ENCODE measurements around the gene OR51T1. TPM values are rescaled to one million over a fixed set of nuclear protein-coding genes. Genes with fewer than 3 reads are reported as not detected.

OR51T1 gene
- total RNA-seq, 2 donors from 2014 or later, result not detected

DNA sequence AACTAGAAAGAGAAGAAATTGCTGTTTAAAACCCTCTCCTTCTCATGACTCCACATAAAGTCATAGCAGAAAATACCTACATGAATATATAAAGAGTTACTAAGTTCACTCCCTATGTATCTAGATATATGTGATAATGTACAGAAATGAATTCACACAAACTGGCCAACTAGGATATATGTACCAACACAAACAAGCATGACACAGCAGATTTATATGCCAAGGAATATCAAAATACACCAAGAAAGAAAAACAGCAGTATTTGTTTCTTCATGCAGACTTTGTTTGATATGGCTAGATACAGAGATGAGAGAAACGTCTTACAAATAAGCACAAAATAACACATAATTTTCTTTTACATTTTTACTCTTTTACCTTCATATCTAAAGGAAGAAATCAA, 40.6 kb downstream of the OR51T1 start:
- H3K27ac Mint-ChIP-seq, result no peak overlapping the region

DNA sequence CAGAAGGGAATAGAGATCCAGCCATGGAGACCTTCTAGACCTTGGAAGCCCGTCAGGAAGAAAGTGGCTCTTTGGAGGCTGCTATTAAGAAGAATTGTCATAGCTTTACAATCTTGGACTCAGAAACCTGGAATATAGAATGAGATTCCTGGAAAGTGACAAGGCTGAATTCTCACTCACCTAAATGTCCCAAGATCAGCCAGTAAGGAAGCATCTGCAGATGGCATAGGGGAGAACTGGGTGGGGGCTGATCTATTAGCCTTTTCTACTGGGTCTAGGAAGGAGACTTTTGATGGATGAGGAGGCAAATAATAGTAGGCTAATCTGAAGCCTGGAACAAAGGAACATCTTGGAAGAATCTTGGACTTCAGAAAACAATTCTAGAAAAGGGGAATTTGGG, 42.5 kb downstream of the OR51T1 start, which contains the start of gene OR51G1:
OR51G1 (minus strand) TSS at position 101 of the 400 bp plus-strand sequence; CDS start at position 101, 0 bp downstream.
- H3K4me1 Mint-ChIP-seq, result no peaks in the 10 kb centered on the region
- H3K36me3 ChIP-seq (ENCODE audit: control insufficient read depth, insufficient read depth, low read length), result no peaks in the 10 kb centered on the region

More for the DNA sequence above, 40.6 kb downstream of the OR51T1 start:
- H3K27me3 Mint-ChIP-seq (ENCODE audit: insufficient read depth), result peaks cover 13% of the 10 kb centered on the region
- H3K4me3 Mint-ChIP-seq, result no peak overlapping the region
- Histone ChIP-seq H3K4me3 (ENCODE audit: low read length) (no peak overlapping the region), H3K4me1 (ENCODE audit: control insufficient read depth, insufficient read depth, low read length) (no peaks in the 10 kb centered on the region), H3K27ac (ENCODE audit: low read depth, low read length) (no peak overlapping the region), H3K36me3 (ENCODE audit: control insufficient read depth, insufficient read depth, low read length) (no peaks in the 10 kb centered on the region), H3K9ac (ENCODE audit: extremely low read depth, low read length, poor library complexity, severe bottlenecking) (no peak overlapping the region), H3K9me3 (ENCODE audit: control insufficient read depth, low read length) (no peaks in the 10 kb centered on the region), H3K27me3 (ENCODE audit: control insufficient read depth, insufficient read depth, low read length, poor library complexity, severe bottlenecking) (no peaks in the 10 kb centered on the region)
- no peaks in the 10 kb centered on the region for H3K36me3 Mint-ChIP-seq (ENCODE audit: low read depth)
- TF ChIP-seq, protein P1, sequence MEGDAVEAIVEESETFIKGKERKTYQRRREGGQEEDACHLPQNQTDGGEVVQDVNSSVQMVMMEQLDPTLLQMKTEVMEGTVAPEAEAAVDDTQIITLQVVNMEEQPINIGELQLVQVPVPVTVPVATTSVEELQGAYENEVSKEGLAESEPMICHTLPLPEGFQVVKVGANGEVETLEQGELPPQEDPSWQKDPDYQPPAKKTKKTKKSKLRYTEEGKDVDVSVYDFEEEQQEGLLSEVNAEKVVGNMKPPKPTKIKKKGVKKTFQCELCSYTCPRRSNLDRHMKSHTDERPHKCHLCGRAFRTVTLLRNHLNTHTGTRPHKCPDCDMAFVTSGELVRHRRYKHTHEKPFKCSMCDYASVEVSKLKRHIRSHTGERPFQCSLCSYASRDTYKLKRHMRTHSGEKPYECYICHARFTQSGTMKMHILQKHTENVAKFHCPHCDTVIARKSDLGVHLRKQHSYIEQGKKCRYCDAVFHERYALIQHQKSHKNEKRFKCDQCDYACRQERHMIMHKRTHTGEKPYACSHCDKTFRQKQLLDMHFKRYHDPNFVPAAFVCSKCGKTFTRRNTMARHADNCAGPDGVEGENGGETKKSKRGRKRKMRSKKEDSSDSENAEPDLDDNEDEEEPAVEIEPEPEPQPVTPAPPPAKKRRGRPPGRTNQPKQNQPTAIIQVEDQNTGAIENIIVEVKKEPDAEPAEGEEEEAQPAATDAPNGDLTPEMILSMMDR (conservative IDR thresholded peaks at IDR 0.05), result no peak
- 81 to 100% methylated on average over 1 of the region's 1 CpG for WGBS, 2 experiments (ENCODE audit: insufficient coverage in 1 of 2, insufficient read length in 1 of 2)
- no peak for DNase-seq
- no peaks in the 10 kb centered on the region for H3K4me1 Mint-ChIP-seq
- no peaks in the 10 kb centered on the region for H3K9me3 Mint-ChIP-seq

DNA sequence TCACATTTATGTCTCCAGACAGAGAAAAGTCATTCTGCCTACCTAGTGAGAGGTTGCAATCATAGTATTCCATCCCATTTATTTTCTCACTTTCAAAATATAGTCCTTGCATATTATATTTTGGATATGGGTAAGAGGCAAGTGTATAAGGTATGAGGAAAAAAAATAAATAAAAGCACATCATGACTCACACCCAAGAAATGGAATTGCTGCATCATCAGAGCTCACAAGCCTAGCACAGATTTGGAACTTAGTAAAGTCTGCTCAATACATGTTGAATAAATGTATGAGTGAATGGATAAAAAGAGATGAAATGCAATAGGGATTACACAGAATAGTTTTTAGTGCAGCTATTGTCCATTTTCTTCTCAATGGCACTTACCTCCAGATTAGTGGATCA, 44.9 kb downstream of the OR51T1 start:
- DNase-seq, result no peak
- H3K27ac ChIP-seq (ENCODE audit: low read depth, low read length), result no peak overlapping the region
- peaks cover 13% of the 10 kb centered on the region for H3K27me3 Mint-ChIP-seq (ENCODE audit: insufficient read depth)
- no peaks in the 10 kb centered on the region for H3K9me3 Mint-ChIP-seq
- TF ChIP-seq, protein P1 (conservative IDR thresholded peaks at IDR 0.05), result no peak
- no peak overlapping the region for H3K4me3 Mint-ChIP-seq
- H3K4me1 ChIP-seq (ENCODE audit: control insufficient read depth, insufficient read depth, low read length), result no peaks in the 10 kb centered on the region
- H3K36me3 ChIP-seq (ENCODE audit: control insufficient read depth, insufficient read depth, low read length), result no peaks in the 10 kb centered on the region
- no peak overlapping the region for H3K4me3 ChIP-seq (ENCODE audit: low read length)
- no peaks in the 10 kb centered on the region for H3K27me3 ChIP-seq (ENCODE audit: control insufficient read depth, insufficient read depth, low read length, poor library complexity, severe bottlenecking)
- no peak overlapping the region for H3K9ac ChIP-seq (ENCODE audit: extremely low read depth, low read length, poor library complexity, severe bottlenecking)
- H3K27ac Mint-ChIP-seq, result no peak overlapping the region
- H3K4me1 Mint-ChIP-seq, result no peaks in the 10 kb centered on the region
- H3K36me3 Mint-ChIP-seq (ENCODE audit: low read depth), result no peaks in the 10 kb centered on the region
- H3K9me3 ChIP-seq (ENCODE audit: control insufficient read depth, low read length), result no peaks in the 10 kb centered on the region

More for the DNA sequence above, 42.5 kb downstream of the OR51T1 start, which contains the start of gene OR51G1:
- Mint-ChIP-seq H3K27ac (no peak within 1 kb of the TSS), H3K9me3 (no peaks in the 10 kb centered on the region), H3K27me3 (ENCODE audit: insufficient read depth) (peaks cover 13% of the 10 kb centered on the region), H3K36me3 (ENCODE audit: low read depth) (no peaks in the 10 kb centered on the region), H3K4me3 (no peak within 1 kb of the TSS)
- Histone ChIP-seq H3K9ac (ENCODE audit: extremely low read depth, low read length, poor library complexity, severe bottlenecking) (no peak within 1 kb of the TSS), H3K27me3 (ENCODE audit: control insufficient read depth, insufficient read depth, low read length, poor library complexity, severe bottlenecking) (no peaks in the 10 kb centered on the region), H3K27ac (ENCODE audit: low read depth, low read length) (no peak within 1 kb of the TSS), H3K4me3 (ENCODE audit: low read length) (no peak within 1 kb of the TSS), H3K9me3 (ENCODE audit: control insufficient read depth, low read length) (no peaks in the 10 kb centered on the region), H3K4me1 (ENCODE audit: control insufficient read depth, insufficient read depth, low read length) (no peaks in the 10 kb centered on the region)
- WGBS, 2 experiments (ENCODE audit: insufficient coverage in 1 of 2, insufficient read length in 1 of 2), result 63 to 84% methylated on average over 1 of the region's 1 CpG
- no peak for DNase-seq
- TF ChIP-seq, protein P1 (conservative IDR thresholded peaks at IDR 0.05), result no peak

Other genes starting within 250 kb of the OR51T1 start
- not detected for gene OR51D1, start 244.4 kb upstream of the OR51T1 start, total RNA-seq
- not detected for gene OR51E1, start 237.9 kb upstream of the OR51T1 start, total RNA-seq
- not detected for gene OR51E2, start 184.0 kb upstream of the OR51T1 start, total RNA-seq
- gene MMP26, start 177.1 kb upstream of the OR51T1 start, total RNA-seq, result not detected
- not detected for gene OR51F1, start 112.0 kb upstream of the OR51T1 start, total RNA-seq
- not detected for gene OR52R1, start 77.5 kb upstream of the OR51T1 start, total RNA-seq
- not detected for gene OR51F2, start 60.6 kb upstream of the OR51T1 start, total RNA-seq
- not detected for gene OR51S1, start 32.7 kb upstream of the OR51T1 start, total RNA-seq
- gene OR51A7, start 21.9 kb downstream of the OR51T1 start, total RNA-seq, result not detected
- not detected for gene OR51G2, start 37.5 kb downstream of the OR51T1 start, total RNA-seq
- not detected for gene OR51G1, start 42.4 kb downstream of the OR51T1 start, total RNA-seq
- gene OR51A4, start 65.7 kb downstream of the OR51T1 start, total RNA-seq, result not detected
- not detected for gene OR51A2, start 73.8 kb downstream of the OR51T1 start, total RNA-seq
- gene OR51L1, start 113.0 kb downstream of the OR51T1 start, total RNA-seq, result not detected
- gene OR52J3, start 164.6 kb downstream of the OR51T1 start, total RNA-seq, result not detected
- not detected for gene OR52E2, start 177.7 kb downstream of the OR51T1 start, total RNA-seq
- not detected for gene OR52E1, start 187.7 kb downstream of the OR51T1 start, total RNA-seq